ENCODE results near the gene RAC2. TPM values are rescaled to one million over a fixed set of nuclear protein-coding genes. Genes with fewer than 3 reads are reported as not detected.

The RAC2 gene
- total and polyA plus RNA-seq, 12 donors, result 2.8 to 17.9 (median 10.6) TPM

GRCh38 chr22:37291559-37292298, 47.7 kb upstream of the RAC2 start:
- 86 to 94% (median 92%) methylated on average over 5 of the region's 5 CpGs for WGBS, 4 donors
- intact Hi-C loops (cut with DNase I), result no loop called here
- TF ChIP-seq, protein P1, sequence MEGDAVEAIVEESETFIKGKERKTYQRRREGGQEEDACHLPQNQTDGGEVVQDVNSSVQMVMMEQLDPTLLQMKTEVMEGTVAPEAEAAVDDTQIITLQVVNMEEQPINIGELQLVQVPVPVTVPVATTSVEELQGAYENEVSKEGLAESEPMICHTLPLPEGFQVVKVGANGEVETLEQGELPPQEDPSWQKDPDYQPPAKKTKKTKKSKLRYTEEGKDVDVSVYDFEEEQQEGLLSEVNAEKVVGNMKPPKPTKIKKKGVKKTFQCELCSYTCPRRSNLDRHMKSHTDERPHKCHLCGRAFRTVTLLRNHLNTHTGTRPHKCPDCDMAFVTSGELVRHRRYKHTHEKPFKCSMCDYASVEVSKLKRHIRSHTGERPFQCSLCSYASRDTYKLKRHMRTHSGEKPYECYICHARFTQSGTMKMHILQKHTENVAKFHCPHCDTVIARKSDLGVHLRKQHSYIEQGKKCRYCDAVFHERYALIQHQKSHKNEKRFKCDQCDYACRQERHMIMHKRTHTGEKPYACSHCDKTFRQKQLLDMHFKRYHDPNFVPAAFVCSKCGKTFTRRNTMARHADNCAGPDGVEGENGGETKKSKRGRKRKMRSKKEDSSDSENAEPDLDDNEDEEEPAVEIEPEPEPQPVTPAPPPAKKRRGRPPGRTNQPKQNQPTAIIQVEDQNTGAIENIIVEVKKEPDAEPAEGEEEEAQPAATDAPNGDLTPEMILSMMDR (IDR thresholded peaks at IDR 0.05), result no peak
- TF ChIP-seq POLR2A (IDR thresholded peaks at IDR 0.05), result no peak
- Histone ChIP-seq H3K9me3 (replicated peaks in 1 of 3) (no peaks in the 10 kb centered on the region), H3K27me3 (no peaks in the 10 kb centered on the region), H3K36me3 (replicated peaks in 1 of 2) (no peaks in the 10 kb centered on the region), H3K4me1 (replicated peaks in 1 of 2) (no peaks in the 10 kb centered on the region), H3K27ac (no peak overlapping the region), H3K4me3 (no peak overlapping the region)
- DNase-seq, result no peak

DNA sequence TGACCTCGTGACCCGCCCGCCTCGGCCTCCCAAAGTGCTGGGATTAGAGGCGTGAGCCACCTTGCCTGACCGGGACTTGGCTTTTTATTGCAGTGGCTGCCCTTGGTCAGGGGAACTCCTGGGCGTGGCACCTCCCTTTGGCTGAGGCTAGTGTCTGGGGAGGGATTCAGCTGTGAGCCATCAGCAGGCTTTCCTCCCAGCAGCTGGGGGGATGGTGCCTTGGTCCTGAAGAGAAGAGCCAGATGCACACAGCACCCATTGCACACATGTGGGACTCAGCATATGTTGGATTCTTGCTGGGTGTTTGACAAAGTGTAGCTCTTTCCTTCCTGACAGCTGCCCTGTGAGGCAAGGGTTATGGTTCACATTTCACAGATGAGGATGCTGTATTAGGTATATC, 46.7 kb upstream of the RAC2 start:
- TF ChIP-seq POLR2A (IDR thresholded peaks at IDR 0.05), result no peak
- TF ChIP-seq, protein P1 (IDR thresholded peaks at IDR 0.05), result no peak
- intact Hi-C loops (cut with DNase I), result no loop called here
- H3K27me3 ChIP-seq, result no peaks in the 10 kb centered on the region
- H3K4me1 ChIP-seq (replicated peaks in 1 of 2), result no peaks in the 10 kb centered on the region
- 46 to 90% (median 69%) methylated on average over 4 to 7 of the region's 7 CpGs for WGBS, 4 donors
- H3K27ac ChIP-seq, result no peak overlapping the region
- DNase-seq, result peak in 1 of 7 donors; percentile 44
- no peaks in the 10 kb centered on the region for H3K9me3 ChIP-seq (replicated peaks in 1 of 3)
- no peak overlapping the region for H3K4me3 ChIP-seq
- H3K36me3 ChIP-seq (replicated peaks in 1 of 2), result no peaks in the 10 kb centered on the region

DNA sequence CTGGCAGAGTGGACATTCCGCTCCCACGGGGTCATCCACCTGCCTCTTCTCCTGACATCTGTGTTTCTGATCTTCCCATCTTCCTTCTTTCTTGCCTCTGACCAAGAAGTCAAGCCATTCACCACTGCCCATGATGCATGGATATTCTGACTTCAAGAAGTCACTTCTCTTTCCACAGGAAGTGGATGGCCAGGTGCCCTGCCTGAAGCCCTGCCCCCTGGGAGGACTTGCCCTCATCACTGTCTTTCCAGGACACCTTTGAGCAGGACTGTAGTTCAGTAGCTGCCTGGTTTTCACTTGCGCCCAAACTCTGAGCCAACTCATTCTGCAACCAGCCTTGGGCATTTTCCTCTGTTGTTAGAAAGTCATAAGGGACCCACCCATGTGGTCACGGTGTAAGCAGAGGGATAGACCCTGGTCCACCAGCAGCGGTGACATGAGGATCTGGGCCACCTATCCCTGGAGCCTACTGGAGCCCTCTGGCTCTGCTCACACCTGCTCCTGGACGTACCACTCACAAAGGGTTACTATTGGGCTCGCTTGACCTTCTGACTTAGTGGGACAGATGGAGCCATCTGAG, 45.2 kb upstream of the RAC2 start:
- no peaks in the 10 kb centered on the region for H3K4me1 ChIP-seq (replicated peaks in 1 of 2)
- no peaks in the 10 kb centered on the region for H3K27me3 ChIP-seq
- DNase-seq, result no peak
- no peak overlapping the region for H3K27ac ChIP-seq
- no peaks in the 10 kb centered on the region for H3K9me3 ChIP-seq (replicated peaks in 1 of 3)
- no peak for TF ChIP-seq POLR2A (IDR thresholded peaks at IDR 0.05)
- TF ChIP-seq, protein P1 (IDR thresholded peaks at IDR 0.05), result no peak
- no peak overlapping the region for H3K4me3 ChIP-seq
- no peaks in the 10 kb centered on the region for H3K36me3 ChIP-seq (replicated peaks in 1 of 2)
- WGBS, 4 donors, result 92 to 94% (median 94%) methylated on average over 4 to 7 of the region's 7 CpGs
- intact Hi-C loops (cut with DNase I), result no loop called here

DNA sequence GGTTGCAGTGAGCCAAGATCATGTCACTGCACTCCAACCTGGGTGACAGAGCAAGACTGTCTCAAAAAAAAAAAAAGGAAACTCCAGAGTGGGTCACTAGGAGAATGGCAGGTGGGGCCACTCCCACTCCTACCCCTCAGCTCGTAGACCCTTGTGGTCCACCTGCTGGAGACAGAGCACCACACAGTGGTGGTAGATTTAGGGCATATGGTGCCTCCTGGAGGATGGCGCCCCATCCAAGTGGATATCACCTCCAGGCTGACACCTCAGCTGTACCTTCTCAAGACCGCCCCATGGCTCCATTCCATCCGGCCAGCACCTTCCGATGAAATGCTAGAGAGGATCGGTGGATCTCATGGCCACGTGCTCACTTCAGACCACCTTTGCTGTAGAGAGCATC, 44.5 kb upstream of the RAC2 start:
- TF ChIP-seq POLR2A (IDR thresholded peaks at IDR 0.05), result no peak
- TF ChIP-seq, protein P1 (IDR thresholded peaks at IDR 0.05), result no peak
- H3K9me3 ChIP-seq (replicated peaks in 1 of 3), result no peaks in the 10 kb centered on the region
- no peaks in the 10 kb centered on the region for H3K4me1 ChIP-seq (replicated peaks in 1 of 2)
- H3K27ac ChIP-seq, result no peak overlapping the region
- intact Hi-C loops (cut with DNase I), result no loop called here
- no peaks in the 10 kb centered on the region for H3K36me3 ChIP-seq (replicated peaks in 1 of 2)
- WGBS, 4 donors, result 91 to 96% (median 93%) methylated on average over 6 to 7 of the region's 7 CpGs
- no peak for DNase-seq
- no peaks in the 10 kb centered on the region for H3K27me3 ChIP-seq
- H3K4me3 ChIP-seq, result no peak overlapping the region

Data from adrenal gland (tissue), 12 donors.